ENCODE results near the gene WDFY4.

The WDFY4 gene

GRCh38 chr10:48809261-48809660, 124.6 kb downstream of the WDFY4 start:
- Histone ChIP-seq H3K27me3 (ENCODE audit: control insufficient read depth, insufficient read depth, low read length) (peaks cover 16% of the 10 kb centered on the region), H3K4me1 (ENCODE audit: control insufficient read depth, insufficient read depth, low read length) (no peaks in the 10 kb centered on the region), H3K36me3 (ENCODE audit: control insufficient read depth, insufficient read depth, low read length) (no peaks in the 10 kb centered on the region), H3K9me3 (ENCODE audit: control insufficient read depth, insufficient read depth, low read length) (no peaks in the 10 kb centered on the region), H3K9ac (ENCODE audit: low read depth, low read length) (no peak overlapping the region), H3K4me3 (ENCODE audit: low read depth, low read length) (no peak overlapping the region)

- Histone ChIP-seq H3K9ac (ENCODE audit: low read depth, low read length) (no peak overlapping the region), H3K27me3 (ENCODE audit: control insufficient read depth, insufficient read depth, low read length) (peaks cover 22% of the 10 kb centered on the region), H3K4me3 (ENCODE audit: low read depth, low read length) (no peak overlapping the region), H3K4me1 (ENCODE audit: control insufficient read depth, insufficient read depth, low read length) (no peaks in the 10 kb centered on the region), H3K9me3 (ENCODE audit: control insufficient read depth, insufficient read depth, low read length) (no peaks in the 10 kb centered on the region), H3K36me3 (ENCODE audit: control insufficient read depth, insufficient read depth, low read length) (no peaks in the 10 kb centered on the region)
Measured at GRCh38 chr10:48811461-48811860, 126.8 kb downstream of the WDFY4 start.

DNA sequence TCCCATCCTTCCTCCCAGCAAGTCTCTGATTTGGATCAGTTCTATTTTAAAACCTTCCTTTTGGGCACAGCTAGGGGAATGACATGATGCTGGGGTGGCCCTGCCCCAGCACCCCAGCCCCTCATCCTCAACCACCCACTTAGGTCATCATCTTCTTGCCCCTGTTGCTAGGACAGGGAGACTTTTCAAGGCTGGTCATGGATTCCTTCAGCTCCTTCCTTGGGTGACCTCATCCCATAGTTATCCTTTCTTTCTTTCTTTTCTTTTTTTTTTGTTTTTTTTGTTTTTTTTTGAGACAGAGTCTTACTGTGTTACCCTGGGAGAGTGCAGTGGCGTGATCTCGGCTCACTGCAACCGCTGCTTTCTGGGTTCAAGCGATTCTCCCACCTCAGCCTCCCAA, 127.2 kb downstream of the WDFY4 start:
- Histone ChIP-seq H3K9ac (ENCODE audit: low read depth, low read length) (no peak overlapping the region), H3K9me3 (ENCODE audit: control insufficient read depth, insufficient read depth, low read length) (no peaks in the 10 kb centered on the region), H3K36me3 (ENCODE audit: control insufficient read depth, insufficient read depth, low read length) (no peaks in the 10 kb centered on the region), H3K27me3 (ENCODE audit: control insufficient read depth, insufficient read depth, low read length) (peaks cover 22% of the 10 kb centered on the region), H3K4me3 (ENCODE audit: low read depth, low read length) (no peak overlapping the region), H3K4me1 (ENCODE audit: control insufficient read depth, insufficient read depth, low read length) (no peaks in the 10 kb centered on the region)

GRCh38 chr10:48813291-48813690, 128.6 kb downstream of the WDFY4 start:
- peaks cover 22% of the 10 kb centered on the region for H3K27me3 ChIP-seq (ENCODE audit: control insufficient read depth, insufficient read depth, low read length)
- H3K9me3 ChIP-seq (ENCODE audit: control insufficient read depth, insufficient read depth, low read length): no peaks in the 10 kb centered on the region
- H3K4me3 ChIP-seq (ENCODE audit: low read depth, low read length): no peak overlapping the region
- H3K4me1 ChIP-seq (ENCODE audit: control insufficient read depth, insufficient read depth, low read length): no peaks in the 10 kb centered on the region
- H3K9ac ChIP-seq (ENCODE audit: low read depth, low read length): no peak overlapping the region
- no peaks in the 10 kb centered on the region for H3K36me3 ChIP-seq (ENCODE audit: control insufficient read depth, insufficient read depth, low read length)

DNA sequence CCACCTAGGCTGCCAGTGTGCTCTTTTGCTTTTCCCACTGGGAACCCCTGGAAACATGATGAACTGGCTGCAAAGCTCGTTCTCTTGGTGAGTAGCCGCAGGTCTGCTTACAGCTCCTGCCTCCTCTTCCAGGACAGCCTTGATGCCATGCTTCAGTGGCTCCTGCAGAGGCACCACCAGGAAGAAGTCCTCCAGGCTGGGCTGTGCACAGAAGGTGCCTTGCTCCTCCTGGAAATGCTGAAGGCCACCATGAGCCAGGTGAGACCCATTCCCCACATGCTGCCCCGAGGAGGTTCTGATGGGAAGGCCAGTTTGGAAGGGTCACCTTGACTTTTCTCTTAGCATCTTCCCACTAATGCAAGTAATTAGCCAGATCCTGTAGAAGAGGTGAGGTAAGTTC, 129.2 kb downstream of the WDFY4 start:
- no peak overlapping the region for H3K4me3 ChIP-seq (ENCODE audit: low read depth, low read length)
- H3K36me3 ChIP-seq (ENCODE audit: control insufficient read depth, insufficient read depth, low read length): no peaks in the 10 kb centered on the region
- no peaks in the 10 kb centered on the region for H3K4me1 ChIP-seq (ENCODE audit: control insufficient read depth, insufficient read depth, low read length)
- no peak overlapping the region for H3K9ac ChIP-seq (ENCODE audit: low read depth, low read length)
- H3K27me3 ChIP-seq (ENCODE audit: control insufficient read depth, insufficient read depth, low read length): peaks cover 22% of the 10 kb centered on the region
- no peaks in the 10 kb centered on the region for H3K9me3 ChIP-seq (ENCODE audit: control insufficient read depth, insufficient read depth, low read length)

DNA sequence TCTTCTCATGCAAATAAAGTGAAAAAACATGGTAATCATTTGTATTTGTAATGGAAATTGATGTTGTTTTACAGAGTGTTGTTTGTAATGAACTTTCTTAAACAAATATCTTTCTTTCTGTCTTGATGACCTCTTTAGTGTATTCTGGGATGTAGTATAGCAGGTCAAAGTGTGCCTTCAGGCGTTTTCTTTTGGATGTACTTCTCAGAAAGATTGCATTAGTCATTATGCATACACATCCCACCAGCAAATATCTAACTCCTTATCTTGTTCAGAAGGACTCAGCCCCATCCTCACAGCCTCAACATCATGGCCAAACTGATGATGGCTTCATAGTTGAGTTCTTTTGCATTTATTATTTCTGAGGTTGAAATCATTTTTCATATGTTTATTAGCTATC, 130.3 kb downstream of the WDFY4 start:
- Histone ChIP-seq H3K4me1 (ENCODE audit: control insufficient read depth, insufficient read depth, low read length) (no peaks in the 10 kb centered on the region), H3K4me3 (ENCODE audit: low read depth, low read length) (no peak overlapping the region), H3K9ac (ENCODE audit: low read depth, low read length) (no peak overlapping the region), H3K27me3 (ENCODE audit: control insufficient read depth, insufficient read depth, low read length) (peaks cover 22% of the 10 kb centered on the region), H3K9me3 (ENCODE audit: control insufficient read depth, insufficient read depth, low read length) (no peaks in the 10 kb centered on the region), H3K36me3 (ENCODE audit: control insufficient read depth, insufficient read depth, low read length) (no peaks in the 10 kb centered on the region)

DNA sequence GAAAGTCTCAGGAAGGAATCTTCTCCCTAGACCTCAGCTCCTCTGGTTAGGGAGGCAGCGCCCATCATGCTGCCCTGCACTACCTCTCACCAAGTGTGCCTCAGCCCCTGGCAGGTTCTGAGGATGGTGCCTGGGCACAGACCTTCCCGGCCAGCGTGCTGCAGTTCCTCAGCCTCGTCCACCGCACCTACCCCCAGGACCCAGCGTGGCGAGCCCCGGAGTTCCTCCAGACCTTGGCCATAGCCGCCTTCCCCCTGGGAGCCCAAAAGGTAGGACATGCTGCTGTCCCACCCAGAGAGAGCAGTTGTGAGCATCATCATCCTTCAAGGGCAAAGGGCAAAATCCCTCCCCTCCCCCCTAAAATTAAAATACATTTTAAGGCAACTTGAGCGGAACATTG, 132.5 kb downstream of the WDFY4 start:
- Histone ChIP-seq H3K36me3 (ENCODE audit: control insufficient read depth, insufficient read depth, low read length) (no peaks in the 10 kb centered on the region), H3K27me3 (ENCODE audit: control insufficient read depth, insufficient read depth, low read length) (peaks cover 22% of the 10 kb centered on the region), H3K9ac (ENCODE audit: low read depth, low read length) (no peak overlapping the region), H3K4me3 (ENCODE audit: low read depth, low read length) (no peak overlapping the region), H3K9me3 (ENCODE audit: control insufficient read depth, insufficient read depth, low read length) (no peaks in the 10 kb centered on the region), H3K4me1 (ENCODE audit: control insufficient read depth, insufficient read depth, low read length) (no peaks in the 10 kb centered on the region)

GRCh38 chr10:48818081-48818480, 133.4 kb downstream of the WDFY4 start:
- Histone ChIP-seq H3K27me3 (ENCODE audit: control insufficient read depth, insufficient read depth, low read length) (peaks cover 17% of the 10 kb centered on the region), H3K9me3 (ENCODE audit: control insufficient read depth, insufficient read depth, low read length) (no peaks in the 10 kb centered on the region), H3K36me3 (ENCODE audit: control insufficient read depth, insufficient read depth, low read length) (no peaks in the 10 kb centered on the region), H3K4me3 (ENCODE audit: low read depth, low read length) (no peak overlapping the region), H3K9ac (ENCODE audit: low read depth, low read length) (no peak overlapping the region), H3K4me1 (ENCODE audit: control insufficient read depth, insufficient read depth, low read length) (no peaks in the 10 kb centered on the region)

- no peak overlapping the region for H3K9ac ChIP-seq (ENCODE audit: low read depth, low read length)
- H3K9me3 ChIP-seq (ENCODE audit: control insufficient read depth, insufficient read depth, low read length): no peaks in the 10 kb centered on the region
- no peaks in the 10 kb centered on the region for H3K4me1 ChIP-seq (ENCODE audit: control insufficient read depth, insufficient read depth, low read length)
- no peak overlapping the region for H3K4me3 ChIP-seq (ENCODE audit: low read depth, low read length)
- H3K27me3 ChIP-seq (ENCODE audit: control insufficient read depth, insufficient read depth, low read length): peaks cover 8% of the 10 kb centered on the region
- H3K36me3 ChIP-seq (ENCODE audit: control insufficient read depth, insufficient read depth, low read length): no peaks in the 10 kb centered on the region
Measured at GRCh38 chr10:48818861-48819520, 134.3 kb downstream of the WDFY4 start.

DNA sequence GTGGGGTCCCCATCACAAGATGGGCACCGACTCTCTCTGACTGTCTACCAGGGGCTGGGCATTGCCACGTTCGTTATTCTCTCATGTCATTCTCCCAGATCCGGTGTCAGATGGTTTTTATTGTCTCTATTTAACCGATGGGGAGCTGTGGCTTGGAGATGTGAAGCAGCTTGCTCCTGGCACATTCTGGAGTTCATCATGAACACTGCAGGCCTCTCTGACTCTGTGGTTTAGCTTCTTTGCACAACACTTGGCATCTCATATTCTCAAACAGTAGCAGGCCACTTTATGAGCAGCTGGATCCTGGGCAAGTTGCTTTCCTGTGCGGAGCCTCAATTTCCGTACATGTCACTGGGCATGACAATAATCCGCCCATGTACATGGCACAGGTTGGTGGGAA, 135.1 kb downstream of the WDFY4 start:
- H3K9me3 ChIP-seq (ENCODE audit: control insufficient read depth, insufficient read depth, low read length): no peaks in the 10 kb centered on the region
- H3K9ac ChIP-seq (ENCODE audit: low read depth, low read length): no peak overlapping the region
- no peak overlapping the region for H3K4me3 ChIP-seq (ENCODE audit: low read depth, low read length)
- H3K4me1 ChIP-seq (ENCODE audit: control insufficient read depth, insufficient read depth, low read length): no peaks in the 10 kb centered on the region
- peaks cover 2% of the 10 kb centered on the region for H3K27me3 ChIP-seq (ENCODE audit: control insufficient read depth, insufficient read depth, low read length)
- H3K36me3 ChIP-seq (ENCODE audit: control insufficient read depth, insufficient read depth, low read length): no peaks in the 10 kb centered on the region

DNA sequence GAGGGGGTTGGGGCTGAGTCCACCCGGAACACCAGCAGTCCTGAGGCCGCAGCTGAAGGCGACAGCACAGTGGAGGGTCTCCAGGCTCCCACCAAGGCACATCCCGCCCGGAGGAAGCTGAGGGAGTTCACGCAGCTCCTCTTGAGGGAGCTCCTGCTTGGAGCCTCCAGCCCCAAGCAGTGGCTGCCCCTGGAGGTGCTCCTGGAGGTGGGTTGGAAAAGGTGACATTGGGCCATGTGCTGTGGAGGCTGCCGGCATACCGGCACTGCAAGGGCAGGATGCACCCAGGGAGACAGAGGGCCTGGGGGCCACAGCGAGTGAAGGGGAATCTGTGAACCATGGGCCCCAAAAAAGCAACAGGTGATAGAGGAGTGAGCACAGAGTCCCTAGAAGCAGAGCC, 135.6 kb downstream of the WDFY4 start:
- Histone ChIP-seq H3K9me3 (ENCODE audit: control insufficient read depth, insufficient read depth, low read length) (no peaks in the 10 kb centered on the region), H3K4me3 (ENCODE audit: low read depth, low read length) (no peak overlapping the region), H3K27me3 (ENCODE audit: control insufficient read depth, insufficient read depth, low read length) (peaks cover 2% of the 10 kb centered on the region), H3K4me1 (ENCODE audit: control insufficient read depth, insufficient read depth, low read length) (no peaks in the 10 kb centered on the region), H3K9ac (ENCODE audit: low read depth, low read length) (no peak overlapping the region), H3K36me3 (ENCODE audit: control insufficient read depth, insufficient read depth, low read length) (no peaks in the 10 kb centered on the region)

- Histone ChIP-seq H3K4me1 (ENCODE audit: control insufficient read depth, insufficient read depth, low read length) (no peaks in the 10 kb centered on the region), H3K36me3 (ENCODE audit: control insufficient read depth, insufficient read depth, low read length) (no peaks in the 10 kb centered on the region), H3K9me3 (ENCODE audit: control insufficient read depth, insufficient read depth, low read length) (no peaks in the 10 kb centered on the region), H3K27me3 (ENCODE audit: control insufficient read depth, insufficient read depth, low read length) (peaks cover 2% of the 10 kb centered on the region), H3K4me3 (ENCODE audit: low read depth, low read length) (no peak overlapping the region), H3K9ac (ENCODE audit: low read depth, low read length) (no peak overlapping the region)
Measured at GRCh38 chr10:48820699-48821098, 136.0 kb downstream of the WDFY4 start.

Measured in iPS-15b (cell line).